GM23338 (cell line): Measurements from ENCODE around the gene S100A14. TPM values are rescaled to one million over a fixed set of nuclear protein-coding genes. Genes with fewer than 3 reads are reported as not detected.

Experiments
- ATAC-seq: fragments of 200-7000 bp; cut with Tn5 transposase; 3 replicates; pipeline ENCODE4 v1.9.1; 2020
- DNase-seq: peaks from one replicate; pipeline ENCODE4 v3.0.0-alpha.2; 2015; ENCODE audit warnings: low spot score
- H2AFZ ChIP-seq: fragments of 200-600 bp; sonication (generic); 2 replicates; pipeline ENCODE4 v1.8.0; 2016; ENCODE audit warnings: antibody characterized with exemption, mild to moderate bottlenecking, moderate library complexity
- H3F3A ChIP-seq: fragments of 200-600 bp; sonication (generic); replicated peaks from 2 replicates; pipeline ENCODE4 v1.8.0; 2017; ENCODE audit warnings: antibody characterized with exemption, mixed run types, low read depth
- H3K27ac ChIP-seq: fragments of 200-600 bp; sonication (generic); 2 replicates; pipeline ENCODE4 v1.6.1; 2016; ENCODE audit warnings: low read depth
- H3K27me3 ChIP-seq: fragments of 200-600 bp; sonication (generic); 2 replicates; pipeline ENCODE4 v1.8.0; 2016; ENCODE audit warnings: mild to moderate bottlenecking, mixed run types, moderate library complexity; ENCODE audit not compliant: insufficient read depth
- H3K36me3 ChIP-seq: fragments of 200-600 bp; sonication (generic); 2 replicates; pipeline ENCODE4 v1.8.0; 2016; ENCODE audit warnings: mild to moderate bottlenecking; ENCODE audit not compliant: insufficient read depth
- H3K4me1 ChIP-seq: fragments of 200-600 bp; sonication (generic); 2 replicates; pipeline ENCODE4 v1.8.0; 2016; ENCODE audit warnings: mild to moderate bottlenecking, moderate library complexity; ENCODE audit not compliant: insufficient read depth
- H3K4me2 ChIP-seq: fragments of 200-600 bp; sonication (generic); 2 replicates; pipeline ENCODE4 v1.7.1; 2017; ENCODE audit warnings: mixed run types
- H3K4me3 ChIP-seq: fragments of 200-600 bp; sonication (generic); 2 replicates; pipeline ENCODE4 v1.6.1; 2016; ENCODE audit warnings: mixed run types
- H3K79me2 ChIP-seq: fragments of 200-600 bp; sonication (generic); replicated peaks from 2 replicates; pipeline ENCODE4 v1.8.0; 2017; ENCODE audit warnings: mild to moderate bottlenecking; ENCODE audit not compliant: insufficient read depth
- H3K9me2 ChIP-seq: fragments of 200-600 bp; sonication (generic); 2 replicates; pipeline ENCODE4 v1.8.0; 2017; ENCODE audit not compliant: insufficient read depth
- H4K20me1 ChIP-seq: fragments of 200-600 bp; sonication (generic); replicated peaks from 2 replicates; pipeline ENCODE4 v1.8.0; 2017; ENCODE audit warnings: mild to moderate bottlenecking; ENCODE audit not compliant: insufficient read depth
- H3K27ac Mint-ChIP-seq: 2 replicates; pipeline ENCODE4 v1.8.0; 2020; ENCODE audit warnings: inconsistent platforms, mild to moderate bottlenecking, moderate library complexity, mixed read lengths
- H3K27me3 Mint-ChIP-seq: 3 replicates; pipeline ENCODE4 v1.8.0; 2022; ENCODE audit warnings: low read depth, mild to moderate bottlenecking, moderate library complexity, mixed read lengths, inconsistent platforms; ENCODE audit not compliant: insufficient read depth, poor library complexity
- H3K36me3 Mint-ChIP-seq: 3 replicates; pipeline ENCODE4 v1.8.0; 2021; ENCODE audit warnings: low read depth, mild to moderate bottlenecking, inconsistent platforms, moderate library complexity, mixed read lengths
- H3K4me1 Mint-ChIP-seq: 3 replicates; pipeline ENCODE4 v1.8.0; 2020; ENCODE audit warnings: mild to moderate bottlenecking, inconsistent platforms, mixed read lengths
- H3K4me3 Mint-ChIP-seq: 3 replicates; pipeline ENCODE4 v1.8.0; 2021; ENCODE audit warnings: moderate library complexity, mild to moderate bottlenecking, inconsistent platforms, mixed read lengths
- H3K9me3 Mint-ChIP-seq: 3 replicates; pipeline ENCODE4 v1.8.0; 2020; ENCODE audit warnings: moderate library complexity, mild to moderate bottlenecking, inconsistent platforms, mixed read lengths
- CTCF ChIP-seq, 2 experiments: fragments of 200-600 bp in 1 of 2; sonication (generic) in 1 of 2; conservative IDR thresholded peaks; 2 replicates each; pipeline versions ENCODE4 v1.5.1 to v1.6.1; 2016 to 2017; ENCODE audit warnings: antibody characterized with exemption in 2 of 2, low read depth in 2 of 2, mild to moderate bottlenecking in 2 of 2, moderate library complexity in 1 of 2
- EZH2 ChIP-seq: fragments of 200-600 bp; sonication (generic); IDR thresholded peaks from one replicate; pipeline ENCODE4 v1.8.0; 2017; ENCODE audit warnings: antibody characterized with exemption, mild to moderate bottlenecking, low read depth; ENCODE audit not compliant: unreplicated experiment
- NANOG ChIP-seq: IDR thresholded peaks from 2 replicates; pipeline ENCODE4 v1.6.1; 2016; ENCODE audit warnings: antibody characterized with exemption, borderline replicate concordance
- POLR2AphosphoS5 ChIP-seq: IDR thresholded peaks from 2 replicates; pipeline ENCODE4 v1.6.1; 2016; ENCODE audit warnings: antibody characterized with exemption, low read depth
- STAT1 ChIP-seq: IDR thresholded peaks from one replicate; pipeline ENCODE4 v1.6.1; 2016; ENCODE audit warnings: antibody characterized with exemption; ENCODE audit not compliant: unreplicated experiment
- ZNF331 ChIP-seq: fragments of 250-450 bp; sonication (Bioruptor Pico); IDR thresholded peaks from 2 replicates; pipeline ENCODE4 v1.5.0; 2020; ENCODE audit warnings: low read depth, mild to moderate bottlenecking, moderate library complexity
- polyA plus RNA-seq: library from polyadenylated mRNA; unstranded; fragments of >200 nt; fragmentation: Nextera tagmentation; extraction: Ambion mirVana; gene quantifications from 2 replicates; pipeline ENCODE4 v1.2.1, GENCODE V29; 2016
- total RNA-seq: library from RNA; depleted of rRNA; stranded (reverse); fragments of >200 nt; shearing (Covaris generic); gene quantifications from 2 replicates; pipeline ENCODE4 v1.2.3, GENCODE V29; 2014
- TF ChIP-seq, protein P1 (sequence below): fragments of 250-450 bp; sonication (Bioruptor Pico); IDR thresholded peaks from 2 replicates; pipeline ENCODE4 v1.5.0; 2020; ENCODE audit warnings: mild to moderate bottlenecking, moderate library complexity

The S100A14 gene
- total and polyA plus RNA-seq, 2 experiments from 2014 or later: 0.28 to 0.53 TPM

DNA sequence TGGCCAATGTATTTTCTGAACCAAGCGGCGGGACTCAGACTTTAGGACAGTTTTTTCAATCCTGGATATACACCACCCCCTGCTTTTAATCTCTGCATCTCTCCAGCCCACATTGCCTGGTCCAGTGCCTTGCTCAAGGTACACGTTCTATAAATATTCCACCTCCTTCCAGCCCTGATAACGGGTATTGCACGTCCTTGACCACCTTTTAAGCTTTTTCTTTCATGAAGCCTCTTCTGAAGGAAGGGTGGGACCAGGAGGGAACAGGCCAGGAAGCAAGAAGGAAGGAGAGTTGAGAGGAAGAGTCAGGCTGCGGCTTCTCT lies 6.6 kb downstream of the S100A14 start (continued):
- TF ChIP-seq, protein P1, sequence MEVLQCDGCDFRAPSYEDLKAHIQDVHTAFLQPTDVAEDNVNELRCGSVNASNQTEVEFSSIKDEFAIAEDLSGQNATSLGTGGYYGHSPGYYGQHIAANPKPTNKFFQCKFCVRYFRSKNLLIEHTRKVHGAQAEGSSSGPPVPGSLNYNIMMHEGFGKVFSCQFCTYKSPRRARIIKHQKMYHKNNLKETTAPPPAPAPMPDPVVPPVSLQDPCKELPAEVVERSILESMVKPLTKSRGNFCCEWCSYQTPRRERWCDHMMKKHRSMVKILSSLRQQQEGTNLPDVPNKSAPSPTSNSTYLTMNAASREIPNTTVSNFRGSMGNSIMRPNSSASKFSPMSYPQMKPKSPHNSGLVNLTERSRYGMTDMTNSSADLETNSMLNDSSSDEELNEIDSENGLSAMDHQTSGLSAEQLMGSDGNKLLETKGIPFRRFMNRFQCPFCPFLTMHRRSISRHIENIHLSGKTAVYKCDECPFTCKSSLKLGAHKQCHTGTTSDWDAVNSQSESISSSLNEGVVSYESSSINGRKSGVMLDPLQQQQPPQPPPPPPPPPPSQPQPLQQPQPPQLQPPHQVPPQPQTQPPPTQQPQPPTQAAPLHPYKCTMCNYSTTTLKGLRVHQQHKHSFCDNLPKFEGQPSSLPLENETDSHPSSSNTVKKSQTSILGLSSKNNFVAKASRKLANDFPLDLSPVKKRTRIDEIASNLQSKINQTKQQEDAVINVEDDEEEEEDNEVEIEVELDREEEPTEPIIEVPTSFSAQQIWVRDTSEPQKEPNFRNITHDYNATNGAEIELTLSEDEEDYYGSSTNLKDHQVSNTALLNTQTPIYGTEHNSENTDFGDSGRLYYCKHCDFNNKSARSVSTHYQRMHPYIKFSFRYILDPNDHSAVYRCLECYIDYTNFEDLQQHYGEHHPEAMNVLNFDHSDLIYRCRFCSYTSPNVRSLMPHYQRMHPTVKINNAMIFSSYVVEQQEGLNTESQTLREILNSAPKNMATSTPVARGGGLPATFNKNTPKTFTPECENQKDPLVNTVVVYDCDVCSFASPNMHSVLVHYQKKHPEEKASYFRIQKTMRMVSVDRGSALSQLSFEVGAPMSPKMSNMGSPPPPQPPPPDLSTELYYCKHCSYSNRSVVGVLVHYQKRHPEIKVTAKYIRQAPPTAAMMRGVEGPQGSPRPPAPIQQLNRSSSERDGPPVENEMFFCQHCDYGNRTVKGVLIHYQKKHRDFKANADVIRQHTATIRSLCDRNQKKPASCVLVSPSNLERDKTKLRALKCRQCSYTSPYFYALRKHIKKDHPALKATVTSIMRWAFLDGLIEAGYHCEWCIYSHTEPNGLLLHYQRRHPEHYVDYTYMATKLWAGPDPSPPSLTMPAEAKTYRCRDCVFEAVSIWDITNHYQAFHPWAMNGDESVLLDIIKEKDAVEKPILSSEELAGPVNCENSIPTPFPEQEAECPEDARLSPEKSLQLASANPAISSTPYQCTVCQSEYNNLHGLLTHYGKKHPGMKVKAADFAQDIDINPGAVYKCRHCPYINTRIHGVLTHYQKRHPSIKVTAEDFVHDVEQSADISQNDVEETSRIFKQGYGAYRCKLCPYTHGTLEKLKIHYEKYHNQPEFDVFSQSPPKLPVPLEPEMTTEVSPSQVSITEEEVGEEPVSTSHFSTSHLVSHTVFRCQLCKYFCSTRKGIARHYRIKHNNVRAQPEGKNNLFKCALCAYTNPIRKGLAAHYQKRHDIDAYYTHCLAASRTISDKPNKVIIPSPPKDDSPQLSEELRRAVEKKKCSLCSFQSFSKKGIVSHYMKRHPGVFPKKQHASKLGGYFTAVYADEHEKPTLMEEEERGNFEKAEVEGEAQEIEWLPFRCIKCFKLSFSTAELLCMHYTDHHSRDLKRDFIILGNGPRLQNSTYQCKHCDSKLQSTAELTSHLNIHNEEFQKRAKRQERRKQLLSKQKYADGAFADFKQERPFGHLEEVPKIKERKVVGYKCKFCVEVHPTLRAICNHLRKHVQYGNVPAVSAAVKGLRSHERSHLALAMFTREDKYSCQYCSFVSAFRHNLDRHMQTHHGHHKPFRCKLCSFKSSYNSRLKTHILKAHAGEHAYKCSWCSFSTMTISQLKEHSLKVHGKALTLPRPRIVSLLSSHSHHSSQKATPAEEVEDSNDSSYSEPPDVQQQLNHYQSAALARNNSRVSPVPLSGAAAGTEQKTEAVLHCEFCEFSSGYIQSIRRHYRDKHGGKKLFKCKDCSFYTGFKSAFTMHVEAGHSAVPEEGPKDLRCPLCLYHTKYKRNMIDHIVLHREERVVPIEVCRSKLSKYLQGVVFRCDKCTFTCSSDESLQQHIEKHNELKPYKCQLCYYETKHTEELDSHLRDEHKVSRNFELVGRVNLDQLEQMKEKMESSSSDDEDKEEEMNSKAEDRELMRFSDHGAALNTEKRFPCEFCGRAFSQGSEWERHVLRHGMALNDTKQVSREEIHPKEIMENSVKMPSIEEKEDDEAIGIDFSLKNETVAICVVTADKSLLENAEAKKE (CRISPR knock-in tag): no peak
- TF ChIP-seq STAT1: no peak

GRCh38 chr1:153608742-153609584 lies 7.2 kb downstream of the S100A14 start:
- H3K79me2 ChIP-seq: no peaks in the 10 kb centered on the region
- peak overlapping the region; percentile 26; the same call in 1 of the 2 replicates for H3K4me3 ChIP-seq
- peak overlapping the region; percentile 66 for H3K4me2 ChIP-seq
- TF ChIP-seq ZNF331 (CRISPR knock-in tag) (no peak), NANOG (no peak), POLR2AphosphoS5 (peak; percentile 22; the same call in 1 of the 2 replicates), EZH2 (no peak), CTCF (conservative IDR thresholded peaks at IDR 0.05; ENCODE audit: low read depth in 2 of 2) (no peak)

More at GRCh38 chr1:153608742-153609584, 7.2 kb downstream of the S100A14 start:
- H3K27me3 Mint-ChIP-seq: peaks cover 9% of the 10 kb centered on the region
- Histone ChIP-seq H3K9me2 (no peaks in the 10 kb centered on the region), H3K36me3 (no peaks in the 10 kb centered on the region), H3F3A (no peaks in the 10 kb centered on the region; the same call in 1 of the 2 replicates), H4K20me1 (no peaks in the 10 kb centered on the region), H3K27ac (0 out of 2 replicates have a peak overlapping the region, but pooled peaks have one; percentile 19), H3K27me3 (no peaks in the 10 kb centered on the region), H3K4me1 (peaks cover 45% of the 10 kb centered on the region), H2AFZ (peak overlapping the region; percentile 84)
- peak overlapping the region; percentile 34; the same call in 2 of the 3 replicates for H3K4me3 Mint-ChIP-seq
- H3K9me3 Mint-ChIP-seq: no peaks in the 10 kb centered on the region
- H3K27ac Mint-ChIP-seq: peak overlapping the region; percentile 87; the same call in 1 of the 2 replicates
- DNase-seq: peak; percentile 83
- ATAC-seq: peak; percentile 77
- H3K36me3 Mint-ChIP-seq: no peaks in the 10 kb centered on the region; the same call in 1 of the 3 replicates
- H3K4me1 Mint-ChIP-seq: peaks cover 49% of the 10 kb centered on the region
